Measurements from ENCODE around the gene DCBLD2.

Gene DCBLD2

GRCh38 chr3:98786364-98787006 is 115.0 kb downstream of the DCBLD2 start:
- Histone ChIP-seq H3K27ac (replicated peaks) (peak overlapping the region; percentile 45), H3K27me3 (ENCODE audit: insufficient read depth, poor library complexity, severe bottlenecking) (no peaks in the 10 kb centered on the region), H3K4me3 (replicated peaks; ENCODE audit: insufficient read depth, low read length) (no peak overlapping the region)
- DNase-seq (ENCODE audit: low read depth in 1 of 2, low spot score in 1 of 2) = peak; percentile 69 to 73
- TF ChIP-seq GABPA (IDR thresholded peaks at IDR 0.05; ENCODE audit: low read depth) = no peak
- TF ChIP-seq POLR2AphosphoS5 (IDR thresholded peaks at IDR 0.05; ENCODE audit: low read depth) = peak; percentile 35; the same call in 1 of the 2 replicates
- peak; percentile 15; the same call in 1 of the 2 replicates for TF ChIP-seq SPI1 (IDR thresholded peaks at IDR 0.05; ENCODE audit: borderline replicate concordance, low read depth)
- TF ChIP-seq CTCF (IDR thresholded peaks at IDR 0.05; ENCODE audit: insufficient read depth, low read length) = no peak

- no peaks in the 10 kb centered on the region for H3K27me3 ChIP-seq (ENCODE audit: insufficient read depth, poor library complexity, severe bottlenecking)
- TF ChIP-seq SPI1 (IDR thresholded peaks at IDR 0.05; ENCODE audit: borderline replicate concordance, low read depth) (no peak), CTCF (IDR thresholded peaks at IDR 0.05; ENCODE audit: insufficient read depth, low read length) (no peak), POLR2AphosphoS5 (IDR thresholded peaks at IDR 0.05; ENCODE audit: low read depth) (peak; percentile 21; the same call in 1 of the 2 replicates), REST (IDR thresholded peaks at IDR 0.05; ENCODE audit: insufficient replicate concordance, low read depth) (no peak), GABPA (IDR thresholded peaks at IDR 0.05; ENCODE audit: low read depth) (no peak)
- peak in 1 of 2 experiments; percentile 64 for DNase-seq (ENCODE audit: low read depth in 1 of 2, low spot score in 1 of 2)
- H3K27ac ChIP-seq (replicated peaks) = peak overlapping the region; percentile 45
- no peak overlapping the region for H3K4me3 ChIP-seq (replicated peaks; ENCODE audit: insufficient read depth, low read length)
Measured at GRCh38 chr3:98784666-98785600, 116.6 kb downstream of the DCBLD2 start.

- no peak for DNase-seq (ENCODE audit: low read depth in 1 of 2, low spot score in 1 of 2)
- Histone ChIP-seq H3K4me3 (replicated peaks; ENCODE audit: insufficient read depth, low read length) (no peak overlapping the region), H3K27ac (replicated peaks) (peak overlapping the region; percentile 45; the same call in 1 of the 2 replicates)
Measured at GRCh38 chr3:98784042-98784441, 117.5 kb downstream of the DCBLD2 start.

More at GRCh38 chr3:98784042-98784441, 117.5 kb downstream of the DCBLD2 start:
- TF ChIP-seq REST (IDR thresholded peaks at IDR 0.05; ENCODE audit: insufficient replicate concordance, low read depth) = no peak
- no peak for TF ChIP-seq GABPA (IDR thresholded peaks at IDR 0.05; ENCODE audit: low read depth)
- no peak for TF ChIP-seq CTCF (IDR thresholded peaks at IDR 0.05; ENCODE audit: insufficient read depth, low read length)
- no peak for TF ChIP-seq SPI1 (IDR thresholded peaks at IDR 0.05; ENCODE audit: borderline replicate concordance, low read depth)
- TF ChIP-seq POLR2AphosphoS5 (IDR thresholded peaks at IDR 0.05; ENCODE audit: low read depth) = no peak
- H3K27me3 ChIP-seq (ENCODE audit: insufficient read depth, poor library complexity, severe bottlenecking) = no peaks in the 10 kb centered on the region
